RWPE2 (cell line): ENCODE measurements around the gene HEMGN.
"Not testable (repeated sequence)": the region's sequence is repeated elsewhere in the genome, so short reads cannot be mapped to it uniquely, and the experiment has no call there.

Experiments used
- ATAC-seq: fragments of 200-7000 bp; cut with Tn5 transposase; 3 replicates; pipeline ENCODE4 v1.9.1; 2021; ENCODE audit warnings: low read depth
- DNase-seq: peaks from one replicate; pipeline ENCODE4 v3.0.0-alpha.2; 2020; ENCODE audit warnings: low spot score
- H3K27ac ChIP-seq: fragments of 450-650 bp; 2 replicates; pipeline ENCODE4 v1.5.1; 2017; ENCODE audit warnings: mild to moderate bottlenecking; ENCODE audit not compliant: poor library complexity, severe bottlenecking
- H3K27me3 ChIP-seq: fragments of 250-450 bp; sonication (Bioruptor Pico); 2 replicates; pipeline ENCODE4 v1.5.1; 2021; ENCODE audit warnings: mild to moderate bottlenecking, moderate library complexity; ENCODE audit not compliant: insufficient read depth, poor library complexity, severe bottlenecking
- H3K36me3 ChIP-seq: fragments of 250-450 bp; sonication (Bioruptor Pico); 2 replicates; pipeline ENCODE4 v1.5.1; 2020; ENCODE audit warnings: low read depth, mild to moderate bottlenecking, moderate library complexity
- H3K4me1 ChIP-seq: fragments of 250-450 bp; sonication (Bioruptor Pico); 2 replicates; pipeline ENCODE4 v1.5.1; 2021; ENCODE audit warnings: mild to moderate bottlenecking, moderate library complexity; ENCODE audit not compliant: insufficient read depth, poor library complexity, severe bottlenecking
- H3K4me3 ChIP-seq: fragments of 250-450 bp; sonication (Bioruptor Pico); 2 replicates; pipeline ENCODE4 v1.5.1; 2021; ENCODE audit warnings: mild to moderate bottlenecking, moderate library complexity; ENCODE audit not compliant: severe bottlenecking
- H3K9me3 ChIP-seq: fragments of 250-450 bp; sonication (Bioruptor Pico); 2 replicates; pipeline ENCODE4 v1.5.1; 2021; ENCODE audit warnings: mild to moderate bottlenecking, moderate library complexity; ENCODE audit not compliant: severe bottlenecking
- TF ChIP-seq, protein P1 (sequence below): fragments of 450-650 bp; IDR thresholded peaks from one replicate; pipeline ENCODE4 v1.5.1; 2017; ENCODE audit warnings: mild to moderate bottlenecking, moderate library complexity; ENCODE audit not compliant: poor library complexity, severe bottlenecking

Gene HEMGN

DNA sequence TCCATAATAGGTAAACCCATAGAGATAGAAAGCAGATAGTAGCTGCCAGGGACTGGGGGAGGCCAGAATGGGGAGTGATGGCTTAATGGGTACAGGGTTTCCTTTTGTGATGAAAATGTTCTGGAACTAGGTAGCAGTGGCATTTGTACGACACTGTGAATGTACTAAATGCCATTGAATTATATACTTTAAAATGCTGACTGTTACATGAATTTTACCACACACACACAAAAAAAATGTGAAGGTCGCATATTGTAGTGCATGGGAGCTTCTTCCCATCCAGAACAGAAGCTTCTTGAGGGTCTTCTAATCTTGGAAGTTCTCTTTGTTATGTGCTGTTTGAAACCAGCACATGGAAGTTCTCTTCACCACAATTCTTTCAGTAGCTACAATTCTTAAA lies 25.3 kb upstream of the HEMGN start:
- ATAC-seq, result no peak
- no peaks in the 10 kb centered on the region for H3K36me3 ChIP-seq
- H3K9me3 ChIP-seq, result no peaks in the 10 kb centered on the region
- H3K27ac ChIP-seq, result no peak overlapping the region
- no peak for DNase-seq
- TF ChIP-seq, protein P1, sequence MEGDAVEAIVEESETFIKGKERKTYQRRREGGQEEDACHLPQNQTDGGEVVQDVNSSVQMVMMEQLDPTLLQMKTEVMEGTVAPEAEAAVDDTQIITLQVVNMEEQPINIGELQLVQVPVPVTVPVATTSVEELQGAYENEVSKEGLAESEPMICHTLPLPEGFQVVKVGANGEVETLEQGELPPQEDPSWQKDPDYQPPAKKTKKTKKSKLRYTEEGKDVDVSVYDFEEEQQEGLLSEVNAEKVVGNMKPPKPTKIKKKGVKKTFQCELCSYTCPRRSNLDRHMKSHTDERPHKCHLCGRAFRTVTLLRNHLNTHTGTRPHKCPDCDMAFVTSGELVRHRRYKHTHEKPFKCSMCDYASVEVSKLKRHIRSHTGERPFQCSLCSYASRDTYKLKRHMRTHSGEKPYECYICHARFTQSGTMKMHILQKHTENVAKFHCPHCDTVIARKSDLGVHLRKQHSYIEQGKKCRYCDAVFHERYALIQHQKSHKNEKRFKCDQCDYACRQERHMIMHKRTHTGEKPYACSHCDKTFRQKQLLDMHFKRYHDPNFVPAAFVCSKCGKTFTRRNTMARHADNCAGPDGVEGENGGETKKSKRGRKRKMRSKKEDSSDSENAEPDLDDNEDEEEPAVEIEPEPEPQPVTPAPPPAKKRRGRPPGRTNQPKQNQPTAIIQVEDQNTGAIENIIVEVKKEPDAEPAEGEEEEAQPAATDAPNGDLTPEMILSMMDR, result no peak
- H3K4me1 ChIP-seq, result no peaks in the 10 kb centered on the region
- no peaks in the 10 kb centered on the region for H3K27me3 ChIP-seq
- H3K4me3 ChIP-seq, result no peak overlapping the region

DNA sequence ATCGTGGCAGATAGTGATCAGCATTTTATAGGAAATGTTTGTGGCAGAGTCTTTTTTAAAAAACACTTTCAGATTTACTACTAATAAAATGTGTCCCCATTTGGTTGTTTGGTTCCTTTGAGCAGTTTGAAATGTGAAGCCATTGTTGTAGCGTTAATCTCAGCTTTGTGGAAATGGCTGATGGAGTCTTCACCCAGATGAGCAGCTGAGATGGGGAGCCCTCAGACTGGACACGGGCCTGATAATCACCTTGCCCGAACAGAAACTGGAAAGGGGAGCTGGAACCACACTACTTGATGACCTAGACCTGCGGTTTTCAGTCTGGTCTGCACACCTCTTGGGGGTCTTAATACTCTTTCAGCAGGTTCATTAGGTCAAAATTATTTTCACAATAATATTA lies 24.6 kb upstream of the HEMGN start:
- H3K9me3 ChIP-seq, result no peaks in the 10 kb centered on the region
- H3K4me1 ChIP-seq, result no peaks in the 10 kb centered on the region
- ATAC-seq (no peak), DNase-seq (no peak)
- H3K4me3 ChIP-seq, result no peak overlapping the region
- TF ChIP-seq, protein P1, result no peak
- no peaks in the 10 kb centered on the region for H3K27me3 ChIP-seq
- no peak overlapping the region for H3K27ac ChIP-seq
- no peaks in the 10 kb centered on the region for H3K36me3 ChIP-seq

DNA sequence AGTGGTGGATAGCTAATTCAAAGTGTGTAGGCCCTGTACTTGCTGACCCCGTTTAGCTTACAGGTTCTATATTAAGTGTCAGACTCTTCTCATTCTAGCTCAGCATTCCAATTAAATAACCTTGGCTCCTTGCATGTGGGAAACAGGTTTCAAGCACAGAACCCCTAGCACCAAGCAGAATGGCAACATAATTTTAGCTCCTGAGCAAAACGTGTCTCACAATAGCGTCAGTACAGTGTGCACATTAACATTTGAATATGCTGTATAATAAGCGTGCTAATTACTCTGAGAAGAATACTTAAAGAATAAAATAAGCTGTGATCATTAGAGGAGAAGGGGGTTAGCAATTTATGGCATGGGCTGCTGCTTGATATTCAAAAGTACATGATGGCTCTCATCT lies 24.2 kb upstream of the HEMGN start:
- ATAC-seq, result no peak
- no peak for DNase-seq
- TF ChIP-seq, protein P1, result no peak
- Histone ChIP-seq H3K4me1 (no peaks in the 10 kb centered on the region), H3K27me3 (no peaks in the 10 kb centered on the region), H3K36me3 (no peaks in the 10 kb centered on the region), H3K9me3 (no peaks in the 10 kb centered on the region), H3K27ac (no peak overlapping the region), H3K4me3 (no peak overlapping the region)

DNA sequence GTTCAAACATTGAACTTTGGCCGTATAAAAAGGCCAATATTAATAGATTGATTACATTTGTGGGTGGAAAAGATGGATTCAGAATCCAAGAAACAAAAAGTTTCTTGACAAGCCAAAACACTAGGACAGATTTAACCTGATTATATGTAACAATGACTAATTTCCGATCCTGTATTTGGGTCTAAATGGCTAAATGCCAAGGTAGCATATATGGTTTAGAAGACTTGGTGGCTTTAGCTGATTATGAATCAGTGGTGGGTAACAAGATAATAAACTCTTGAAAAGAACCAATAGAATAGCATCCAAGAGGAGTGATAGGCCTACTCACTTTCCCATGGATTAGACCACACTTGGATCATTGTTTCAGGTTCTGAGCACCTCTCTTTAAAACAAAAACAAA lies 23.4 kb upstream of the HEMGN start:
- Histone ChIP-seq H3K4me1 (no peaks in the 10 kb centered on the region), H3K9me3 (no peaks in the 10 kb centered on the region), H3K27ac (no peak overlapping the region), H3K4me3 (no peak overlapping the region), H3K36me3 (no peaks in the 10 kb centered on the region), H3K27me3 (no peaks in the 10 kb centered on the region)
- DNase-seq (no peak), ATAC-seq (no peak)
- TF ChIP-seq, protein P1, result no peak

DNA sequence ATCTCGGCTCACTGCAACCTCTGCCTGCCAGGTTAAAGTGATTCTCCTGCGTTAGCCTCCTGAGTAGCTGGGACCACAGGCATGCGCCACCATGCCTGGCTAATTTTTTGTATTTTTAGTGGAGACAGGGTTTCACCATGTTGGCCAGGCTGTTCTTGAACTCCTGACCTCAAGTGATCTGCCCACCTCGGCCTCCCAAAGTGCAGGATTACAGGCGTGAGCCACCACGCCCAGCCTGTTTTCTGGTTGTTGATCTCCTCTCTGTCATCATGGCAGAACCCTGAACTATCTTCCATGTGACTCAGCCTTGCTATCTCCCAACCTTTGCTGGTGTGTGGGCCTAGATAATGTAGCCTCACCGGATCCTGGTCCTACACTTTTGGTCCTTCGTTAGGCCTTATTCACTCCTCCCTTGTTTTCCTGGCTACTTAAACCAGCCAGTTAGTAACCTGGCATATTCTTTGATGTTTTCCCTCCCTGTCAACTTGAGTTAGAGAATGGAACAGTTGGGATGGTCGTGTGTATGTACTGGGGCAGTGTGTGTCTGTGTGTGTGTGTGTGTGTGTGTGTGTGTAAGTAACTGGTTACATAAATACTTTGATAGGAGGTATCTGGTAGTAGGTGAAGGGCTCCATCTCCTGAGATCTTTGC lies 22.8 kb upstream of the HEMGN start:
- not testable (repeated sequence) for H3K27me3 ChIP-seq, DNase-seq, H3K36me3 ChIP-seq, H3K9me3 ChIP-seq, ATAC-seq, H3K27ac ChIP-seq, H3K4me3 ChIP-seq, H3K4me1 ChIP-seq
